Measurements from ENCODE around the gene ELL. TPM values are rescaled to one million over a fixed set of nuclear protein-coding genes. Genes with fewer than 3 reads are reported as not detected.

The ELL gene
- total RNA-seq, 1 experiment from 2014 or later: 17.3 TPM

- TF ChIP-seq ZSCAN18 (CRISPR knock-in tag; IDR thresholded peaks at IDR 0.05): no peak
- no peak for TF ChIP-seq ESRRA (CRISPR knock-in tag; IDR thresholded peaks at IDR 0.05; ENCODE audit: borderline replicate concordance)
- TF ChIP-seq USF1 (CRISPR knock-in tag; IDR thresholded peaks at IDR 0.05): no peak
- no peak for TF ChIP-seq E2F5 (CRISPR knock-in tag; IDR thresholded peaks at IDR 0.05)
- TF ChIP-seq CTCF (IDR thresholded peaks at IDR 0.05): no peak
- TF ChIP-seq GRHL2 (CRISPR knock-in tag; IDR thresholded peaks at IDR 0.05; ENCODE audit: insufficient replicate concordance, severe bottlenecking): no peak
Measured at GRCh38 chr19:18503337-18503970, 18.4 kb downstream of the ELL start (continued).

GRCh38 chr19:18502638-18503294, 19.1 kb downstream of the ELL start:
- Mint-ChIP-seq H3K36me3 (no peaks in the 10 kb centered on the region), H3K27me3 (ENCODE audit: low read depth) (no peaks in the 10 kb centered on the region), H3K4me3 (no peak overlapping the region), H3K4me1 (peaks cover 13% of the 10 kb centered on the region), H3K9me3 (no peaks in the 10 kb centered on the region), H3K27ac (peak overlapping the region; percentile 66; the same call in 1 of the 2 replicates)
- ChIA-PET CTCF (interaction anchor here (0.6 to 2.5 kb wide), 4 partner anchors 14 to 52 kb away, joined by 3 to 12 read pairs (median 4); no protein-coding TSS in a partner anchor), POLR2A (no interaction called here)
- DNase-seq (ENCODE audit: low spot score): no peak
- no peak for ATAC-seq
- TF ChIP-seq CREB1 (CRISPR knock-in tag; IDR thresholded peaks at IDR 0.05): no peak
- no peak for TF ChIP-seq TP53 (CRISPR knock-in tag; IDR thresholded peaks at IDR 0.05)
- TF ChIP-seq JUN (CRISPR knock-in tag; IDR thresholded peaks at IDR 0.05): no peak
- no peak for TF ChIP-seq ZNF232 (CRISPR knock-in tag; IDR thresholded peaks at IDR 0.05)
- no peak for TF ChIP-seq IRF2 (CRISPR knock-in tag; IDR thresholded peaks at IDR 0.05; ENCODE audit: borderline replicate concordance, low read depth)
- no peak for TF ChIP-seq ZNF317 (CRISPR knock-in tag; IDR thresholded peaks at IDR 0.05; ENCODE audit: borderline replicate concordance, low read depth)
- no peak for TF ChIP-seq FOXP4 (CRISPR knock-in tag; IDR thresholded peaks at IDR 0.05)
- no peak for TF ChIP-seq KAT7 (CRISPR knock-in tag; IDR thresholded peaks at IDR 0.05; ENCODE audit: borderline replicate concordance)
- no peak for TF ChIP-seq RORB (CRISPR knock-in tag; IDR thresholded peaks at IDR 0.05)
- TF ChIP-seq TEAD4 (CRISPR knock-in tag; IDR thresholded peaks at IDR 0.05): no peak
- no peak for TF ChIP-seq ATF3 (CRISPR knock-in tag; conservative IDR thresholded peaks at IDR 0.05)
- no peak for TF ChIP-seq NFATC4 (CRISPR knock-in tag; IDR thresholded peaks at IDR 0.05)
- TF ChIP-seq CBFB (CRISPR knock-in tag; IDR thresholded peaks at IDR 0.05; ENCODE audit: low read depth): no peak
- TF ChIP-seq CTCF (IDR thresholded peaks at IDR 0.05): no peak
- TF ChIP-seq RELA (CRISPR knock-in tag; IDR thresholded peaks at IDR 0.05; ENCODE audit: borderline replicate concordance): no peak
- TF ChIP-seq NR1H2 (CRISPR knock-in tag; IDR thresholded peaks at IDR 0.05): no peak
- no peak for TF ChIP-seq ETV6 (CRISPR knock-in tag; IDR thresholded peaks at IDR 0.05)
